Esophagus mucosa (tissue), 1 donor: ENCODE data around the gene PSD2. TPM values are rescaled to one million over a fixed set of nuclear protein-coding genes. Genes with fewer than 3 reads are reported as not detected.

Experiments
- ATAC-seq: fragments of 200-7000 bp; cut with Tn5 transposase; one replicate; pipeline ENCODE4 v1.9.1; 2020
- total RNA-seq: library from RNA; stranded (reverse); gene quantifications from one replicate; pipeline ENCODE4 v1.2.4, GENCODE V29; 2023
- donor health status: DM: yes; HTN: yes; CAD: no.

Gene PSD2
- total RNA-seq, 1 donor from 2014 or later, result not detected

GRCh38 chr5:139763930-139764791, 31.4 kb upstream of the PSD2 start:
- no peak for ATAC-seq

- no peak for ATAC-seq
Observed at GRCh38 chr5:139764886-139765408, 30.7 kb upstream of the PSD2 start.

GRCh38 chr5:139765409-139766217, 30.0 kb upstream of the PSD2 start:
- peak; percentile 86 for ATAC-seq

- no peak for ATAC-seq
Observed at GRCh38 chr5:139767960-139768359, 27.6 kb upstream of the PSD2 start.

- ATAC-seq, result no peak
Observed at GRCh38 chr5:139768807-139769465, 26.7 kb upstream of the PSD2 start.

GRCh38 chr5:139769477-139769876, 26.1 kb upstream of the PSD2 start:
- no peak for ATAC-seq

GRCh38 chr5:139770722-139771121, 24.9 kb upstream of the PSD2 start:
- no peak for ATAC-seq

- ATAC-seq, result no peak
Observed at GRCh38 chr5:139772089-139772791, 23.4 kb upstream of the PSD2 start.

GRCh38 chr5:139772927-139773690, 22.5 kb upstream of the PSD2 start:
- ATAC-seq, result no peak

GRCh38 chr5:139774980-139775661, 20.5 kb upstream of the PSD2 start:
- peak; percentile 85 for ATAC-seq

GRCh38 chr5:139775872-139776271, 19.7 kb upstream of the PSD2 start:
- ATAC-seq, result no peak

GRCh38 chr5:139776861-139777260, 18.7 kb upstream of the PSD2 start:
- ATAC-seq, result no peak

- no peak for ATAC-seq
Observed at GRCh38 chr5:139783436-139783965, 12.1 kb upstream of the PSD2 start.

- no peak for ATAC-seq
Observed at GRCh38 chr5:139784488-139784887, 11.1 kb upstream of the PSD2 start.

- no peak for ATAC-seq
Observed at GRCh38 chr5:139787257-139787567, 8.4 kb upstream of the PSD2 start.

- ATAC-seq, result peak; percentile 86
Observed at GRCh38 chr5:139787568-139788293, 7.9 kb upstream of the PSD2 start.

- peak; percentile 4 for ATAC-seq
Observed at GRCh38 chr5:139788294-139788910, 7.2 kb upstream of the PSD2 start.

GRCh38 chr5:139789116-139789844, 6.3 kb upstream of the PSD2 start:
- no peak for ATAC-seq

GRCh38 chr5:139789845-139790189, 5.8 kb upstream of the PSD2 start:
- ATAC-seq, result no peak
